ENCODE measurements around the gene BPIFA2. TPM values are rescaled to one million over a fixed set of nuclear protein-coding genes. Genes with fewer than 3 reads are reported as not detected.
"Not testable (repeated sequence)": the region's sequence is repeated elsewhere in the genome, so short reads cannot be mapped to it uniquely, and the experiment has no call there.

BPIFA2 gene, protein sequence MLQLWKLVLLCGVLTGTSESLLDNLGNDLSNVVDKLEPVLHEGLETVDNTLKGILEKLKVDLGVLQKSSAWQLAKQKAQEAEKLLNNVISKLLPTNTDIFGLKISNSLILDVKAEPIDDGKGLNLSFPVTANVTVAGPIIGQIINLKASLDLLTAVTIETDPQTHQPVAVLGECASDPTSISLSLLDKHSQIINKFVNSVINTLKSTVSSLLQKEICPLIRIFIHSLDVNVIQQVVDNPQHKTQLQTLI
- total RNA-seq = not detected

DNA sequence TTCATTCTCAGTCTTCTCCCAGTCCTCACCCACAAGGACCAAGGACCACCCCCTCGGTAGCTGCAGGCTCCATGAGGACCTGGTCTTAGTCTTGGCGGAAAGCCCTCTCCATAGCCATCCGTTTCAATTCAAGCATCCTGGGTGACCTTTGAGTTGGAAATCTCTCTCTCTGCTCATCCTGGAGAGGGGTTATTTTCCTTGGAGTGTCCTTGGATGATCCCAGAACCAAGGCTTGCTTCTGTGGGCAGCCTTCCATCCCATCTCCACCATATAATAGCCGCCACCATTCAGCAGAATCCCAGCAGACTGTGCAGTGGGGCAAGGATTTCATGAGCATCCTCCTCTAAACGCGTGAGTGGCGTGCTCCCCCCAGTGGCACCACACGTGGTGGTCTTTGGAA, at the start of gene BPIFA2:
TSS of gene BPIFA2 (plus strand) at position 301 of the 400 bp plus-strand sequence. CDS start 987 bp downstream, outside the sequence.
- in situ Hi-C loops (cut with MboI; ENCODE audit: low sequenced_read_pairs in 4 of 4) (loop anchor here in 1 of 4 donors (10.0 kb wide), 1 partner anchor 57 kb away; no protein-coding TSS in a partner anchor), intact Hi-C loops (cut with DNase I; ENCODE audit: low total_unique reads) (no loop called here)
- DNase-seq (no peak), ATAC-seq (no peak)
- no peak for TF ChIP-seq POLR2A (IDR thresholded peaks at IDR 0.05)
- TF ChIP-seq, protein P1, sequence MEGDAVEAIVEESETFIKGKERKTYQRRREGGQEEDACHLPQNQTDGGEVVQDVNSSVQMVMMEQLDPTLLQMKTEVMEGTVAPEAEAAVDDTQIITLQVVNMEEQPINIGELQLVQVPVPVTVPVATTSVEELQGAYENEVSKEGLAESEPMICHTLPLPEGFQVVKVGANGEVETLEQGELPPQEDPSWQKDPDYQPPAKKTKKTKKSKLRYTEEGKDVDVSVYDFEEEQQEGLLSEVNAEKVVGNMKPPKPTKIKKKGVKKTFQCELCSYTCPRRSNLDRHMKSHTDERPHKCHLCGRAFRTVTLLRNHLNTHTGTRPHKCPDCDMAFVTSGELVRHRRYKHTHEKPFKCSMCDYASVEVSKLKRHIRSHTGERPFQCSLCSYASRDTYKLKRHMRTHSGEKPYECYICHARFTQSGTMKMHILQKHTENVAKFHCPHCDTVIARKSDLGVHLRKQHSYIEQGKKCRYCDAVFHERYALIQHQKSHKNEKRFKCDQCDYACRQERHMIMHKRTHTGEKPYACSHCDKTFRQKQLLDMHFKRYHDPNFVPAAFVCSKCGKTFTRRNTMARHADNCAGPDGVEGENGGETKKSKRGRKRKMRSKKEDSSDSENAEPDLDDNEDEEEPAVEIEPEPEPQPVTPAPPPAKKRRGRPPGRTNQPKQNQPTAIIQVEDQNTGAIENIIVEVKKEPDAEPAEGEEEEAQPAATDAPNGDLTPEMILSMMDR (IDR thresholded peaks at IDR 0.05 in 4 of 5, conservative IDR thresholded peaks at IDR 0.05 in 1 of 5) = no peak
- H3K4me3 ChIP-seq = no peak within 1 kb of the TSS
- H3K27ac ChIP-seq = no peak within 1 kb of the TSS
- H3K27me3 ChIP-seq = peaks cover 0 to 2% (median 0%) of the 10 kb centered on the region in 3 donors
- H3K36me3 ChIP-seq = no peaks in the 10 kb centered on the region
- H3K9me3 ChIP-seq = peaks cover 0 to 8% (median 0%) of the 10 kb centered on the region in 3 donors
- no peaks in the 10 kb centered on the region for H3K4me1 ChIP-seq

DNA sequence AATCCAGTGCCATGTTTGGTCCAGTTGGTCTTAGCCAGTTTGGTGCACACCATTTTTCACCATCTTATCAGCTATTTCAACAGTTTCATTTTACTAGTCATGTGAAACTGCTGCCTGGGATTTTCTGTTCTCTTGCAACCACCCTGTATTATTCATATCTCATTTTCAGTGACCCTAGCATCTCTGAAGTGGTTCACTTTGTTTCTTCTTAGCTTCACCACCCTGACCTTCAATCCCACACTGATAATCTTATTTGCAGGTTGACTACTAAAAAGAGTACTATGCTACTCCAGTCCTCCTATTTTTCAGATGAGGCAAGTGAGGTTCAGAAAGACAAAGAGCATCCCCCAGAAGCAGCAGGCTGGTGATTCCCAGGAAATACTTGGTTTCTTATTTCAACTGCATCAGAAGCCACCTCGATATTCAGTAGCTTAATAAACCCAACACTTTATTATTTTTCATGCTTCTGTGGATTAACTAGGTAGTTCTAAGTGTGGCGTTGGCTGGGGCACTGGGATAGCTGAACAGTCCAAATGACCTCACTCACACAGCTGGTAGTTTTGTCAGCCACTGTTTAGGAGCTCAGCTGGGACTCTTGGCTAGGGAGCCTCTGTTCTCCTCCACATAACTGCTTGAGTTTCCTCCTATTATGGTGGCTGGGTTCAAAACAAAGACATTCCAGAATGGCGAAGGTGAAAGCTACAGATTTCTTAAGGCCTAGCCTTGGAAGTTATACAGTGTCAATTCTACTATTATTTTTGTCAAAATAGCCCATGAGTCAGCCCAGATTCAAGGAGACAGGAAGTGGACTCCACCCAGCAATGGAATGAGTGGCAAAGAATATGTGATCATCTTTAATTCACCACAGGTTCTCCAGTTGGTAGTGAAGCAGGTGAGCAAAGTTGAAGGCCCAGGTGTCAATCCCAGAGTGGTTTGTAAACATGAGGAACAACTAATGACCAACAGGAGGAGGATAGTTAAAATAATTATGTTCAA, 47.9 kb upstream of the BPIFA2 start:
- in situ Hi-C loops (cut with MboI; ENCODE audit: low sequenced_read_pairs in 4 of 4) = no loop called here
- no peak for ATAC-seq

DNA sequence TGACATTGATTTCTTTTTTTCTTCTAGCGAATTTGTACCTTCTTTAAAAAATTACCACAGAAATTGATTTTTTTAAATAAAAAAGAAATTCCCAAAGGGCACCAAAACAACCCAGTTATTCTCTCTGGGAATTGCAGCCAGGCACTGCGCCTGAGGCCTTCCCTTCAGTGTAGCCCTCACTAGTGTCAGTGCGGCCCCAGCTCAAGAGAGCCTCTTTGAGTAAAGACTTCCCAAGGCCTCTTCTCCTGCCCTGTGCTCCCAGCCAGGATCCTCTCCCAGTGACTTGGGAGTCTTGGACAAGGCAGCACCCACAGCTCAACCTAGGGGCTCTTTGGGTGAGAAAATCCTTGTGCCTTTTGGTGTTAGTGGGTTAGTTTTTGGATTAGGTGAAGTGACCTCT, 47.0 kb upstream of the BPIFA2 start:
- intact Hi-C loops (cut with DNase I; ENCODE audit: low total_unique reads) (no loop called here), in situ Hi-C loops (cut with MboI; ENCODE audit: low sequenced_read_pairs in 4 of 4) (no loop called here)
- H3K4me1 ChIP-seq = no peaks in the 10 kb centered on the region
- no peaks in the 10 kb centered on the region for H3K9me3 ChIP-seq
- H3K27ac ChIP-seq = no peak overlapping the region
- TF ChIP-seq, protein P1 (IDR thresholded peaks at IDR 0.05 in 4 of 5, conservative IDR thresholded peaks at IDR 0.05 in 1 of 5) = no peak
- no peak for TF ChIP-seq POLR2A (IDR thresholded peaks at IDR 0.05)
- no peak overlapping the region for H3K4me3 ChIP-seq
- ATAC-seq = no peak
- no peaks in the 10 kb centered on the region for H3K36me3 ChIP-seq
- no peak for DNase-seq
- no peaks in the 10 kb centered on the region for H3K27me3 ChIP-seq

More for the DNA sequence above, 47.9 kb upstream of the BPIFA2 start:
- Histone ChIP-seq H3K4me1 (no peaks in the 10 kb centered on the region), H3K9me3 (no peaks in the 10 kb centered on the region), H3K4me3 (no peak overlapping the region), H3K36me3 (no peaks in the 10 kb centered on the region), H3K27ac (no peak overlapping the region), H3K27me3 (no peaks in the 10 kb centered on the region)
- TF ChIP-seq, protein P1 (IDR thresholded peaks at IDR 0.05 in 4 of 5, conservative IDR thresholded peaks at IDR 0.05 in 1 of 5) = no peak
- DNase-seq = no peak
- intact Hi-C loops (cut with DNase I; ENCODE audit: low total_unique reads) = no loop called here

DNA sequence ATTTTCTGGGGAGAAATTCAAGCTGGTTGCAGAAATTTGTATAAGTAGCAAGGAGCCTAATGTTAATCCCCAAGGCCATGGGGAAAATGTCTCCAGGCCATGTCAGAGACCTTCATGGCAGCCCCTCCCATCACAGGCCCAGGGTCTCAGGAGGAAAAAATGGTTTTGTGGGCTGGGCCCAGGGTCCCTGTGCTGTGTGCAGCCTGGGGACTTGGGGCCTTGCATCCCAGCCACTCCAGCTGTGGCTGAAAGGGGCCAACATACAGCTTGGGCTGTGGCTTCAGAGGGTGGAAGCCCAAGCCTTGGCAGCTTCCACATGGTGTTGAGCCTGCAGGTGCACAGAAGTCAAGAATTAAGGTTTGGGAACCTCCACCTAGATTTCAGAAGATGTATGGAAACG, 45.7 kb upstream of the BPIFA2 start:
- H3K27ac ChIP-seq; ATAC-seq; H3K4me1 ChIP-seq; in situ Hi-C loops (cut with MboI; ENCODE audit: low sequenced_read_pairs in 4 of 4); H3K27me3 ChIP-seq; H3K36me3 ChIP-seq; DNase-seq; H3K9me3 ChIP-seq; H3K4me3 ChIP-seq; intact Hi-C loops (cut with DNase I; ENCODE audit: low total_unique reads): not testable (repeated sequence)

DNA sequence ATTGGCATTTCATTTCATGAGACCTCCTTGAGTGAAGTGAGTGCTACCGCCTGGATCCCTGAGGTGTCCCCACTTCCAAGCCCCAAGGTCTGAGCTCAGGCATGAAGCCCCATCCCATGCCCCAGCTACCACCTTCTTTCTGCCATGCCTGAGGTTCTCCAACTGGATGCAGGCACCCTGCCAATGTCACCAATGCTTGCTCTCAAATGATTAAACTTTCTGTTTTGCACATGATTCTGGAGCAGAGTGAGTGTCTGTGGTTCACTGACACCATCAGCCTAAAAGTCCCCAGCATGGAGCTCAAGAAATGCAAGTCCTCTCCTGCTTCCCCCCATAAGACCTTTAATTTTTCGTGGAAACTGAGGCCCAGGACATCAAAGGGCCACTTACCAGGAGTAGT, 43.7 kb upstream of the BPIFA2 start:
- Histone ChIP-seq H3K27me3 (peaks cover 0 to 6% (median 0%) of the 10 kb centered on the region in 3 donors), H3K9me3 (no peaks in the 10 kb centered on the region), H3K4me1 (no peaks in the 10 kb centered on the region), H3K36me3 (no peaks in the 10 kb centered on the region), H3K4me3 (no peak overlapping the region), H3K27ac (no peak overlapping the region)
- intact Hi-C loops (cut with DNase I; ENCODE audit: low total_unique reads) (no loop called here), in situ Hi-C loops (cut with MboI; ENCODE audit: low sequenced_read_pairs in 4 of 4) (no loop called here)
- ATAC-seq (no peak), DNase-seq (no peak)
- no peak for TF ChIP-seq POLR2A (IDR thresholded peaks at IDR 0.05)
- TF ChIP-seq, protein P1 (IDR thresholded peaks at IDR 0.05 in 4 of 5, conservative IDR thresholded peaks at IDR 0.05 in 1 of 5) = no peak
